H1 (cell line): Measurements from ENCODE around the gene NABP2. TPM values are rescaled to one million over a fixed set of nuclear protein-coding genes. Genes with fewer than 3 reads are reported as not detected.

Experiments
- HDAC2 ChIP-seq, 2 experiments: fragments of 300-600 bp in 1 of 2; sonication (generic) in 1 of 2; IDR thresholded peaks; 2 replicates each; pipeline ENCODE4 v1.6.1; 2011 to 2012; ENCODE audit warnings: low read depth in 2 of 2, low read length in 2 of 2, mild to moderate bottlenecking in 2 of 2, moderate library complexity in 2 of 2, borderline replicate concordance in 1 of 2, inconsistent platforms in 1 of 2
- RAD21 ChIP-seq, 2 experiments: IDR thresholded peaks in 1 of 2; conservative IDR thresholded peaks in 1 of 2; 2 replicates each; pipeline ENCODE4 v1.6.1; 2011; ENCODE audit warnings: low read depth in 2 of 2, low read length in 2 of 2, improper control_type of control experiment in 1 of 2, inconsistent platforms in 1 of 2, mild to moderate bottlenecking in 1 of 2, moderate library complexity in 1 of 2
- TEAD4 ChIP-seq: IDR thresholded peaks from 2 replicates; pipeline ENCODE4 v1.6.1; 2012; ENCODE audit warnings: low read depth, low read length, inconsistent platforms, mixed read lengths
- polyA plus RNA-seq, 7 experiments: library from polyadenylated mRNA; depleted of rRNA in 3 of 7; stranded (reverse) in 5 of 7; unstranded in 2 of 7; fragments of >200 nt in 5 of 7; fragments of 200-250 nt in 2 of 7; gene quantifications; 1 replicate in 5 of 7; 2 replicates in 1 of 7; 4 replicates in 1 of 7; pipeline versions ENCODE4 v1.2.1 to v1.2.3, GENCODE V29; 2011 to 2013; ENCODE audit warnings: missing spikeins in 2 of 7, mixed read lengths in 2 of 7
- total RNA-seq: library from RNA; stranded (reverse); fragmentation: NEBNext Ultra II Directional; extraction: Animal tissue kit (Norgen Biotek cat#: 25700); gene quantifications from 2 replicates; pipeline ENCODE4 v1.2.1, GENCODE V29; 2021

NABP2 gene
- total and polyA plus RNA-seq, 2 of the 8 experiments (the other 6 are each of a cell fraction or from before 2014, with no cell fraction given) = 58.1 to 67.5 TPM

DNA sequence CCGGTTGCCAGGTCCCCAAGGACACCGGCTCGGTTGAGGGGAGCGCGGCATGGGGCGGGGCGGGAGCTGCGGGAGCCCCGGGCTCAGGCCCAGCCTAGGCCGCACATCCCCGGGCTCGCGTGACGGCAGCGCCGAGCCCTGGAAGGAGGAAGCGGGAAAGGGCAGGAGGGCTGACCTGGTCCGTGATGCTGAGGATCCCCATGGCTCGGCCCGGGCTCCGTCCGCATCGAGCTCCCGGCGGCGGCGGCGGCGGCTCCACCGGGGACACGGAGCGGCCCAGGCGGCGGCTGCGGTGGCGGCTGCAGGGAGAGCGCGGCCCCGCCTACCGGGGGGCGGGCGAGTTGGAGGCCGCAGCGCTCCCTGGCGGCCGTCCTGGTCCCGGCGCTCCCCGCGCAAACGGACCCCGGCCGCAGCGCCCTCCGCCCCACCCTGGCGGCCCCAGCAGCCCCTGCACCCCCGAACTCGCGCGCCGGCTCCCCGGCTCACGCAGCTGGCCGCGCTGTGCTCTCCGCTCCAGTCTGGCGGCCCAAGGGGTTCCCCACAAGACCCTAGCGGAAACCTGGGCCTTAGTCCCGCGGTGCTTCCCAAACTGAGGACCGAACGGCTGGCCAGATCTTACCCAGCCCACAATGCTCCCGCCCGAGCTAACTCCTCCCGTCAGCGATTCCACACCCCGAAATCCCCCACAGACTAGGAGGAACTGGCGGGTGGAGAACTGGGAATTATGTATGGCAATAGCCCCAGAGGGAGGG lies 34.1 kb downstream of the NABP2 start, which contains the start of gene ANKRD52 (continued):
- TF ChIP-seq TEAD4 (no peak), HDAC2 (IDR thresholded peaks at IDR 0.05; ENCODE audit: borderline replicate concordance in 1 of 2, low read depth in 2 of 2, low read length in 2 of 2) (peak in 1 of 2 experiments; percentile 13; a peak in 1 of 4 replicates), RAD21 (IDR thresholded peaks at IDR 0.05 in 1 of 2, conservative IDR thresholded peaks at IDR 0.05 in 1 of 2; ENCODE audit: low read depth in 2 of 2, low read length in 2 of 2) (peak in 1 of 2 experiments; percentile 38; a peak in 2 of 4 replicates)
